ENCODE measurements around the gene P2RY2.
A peak's percentile ranks its signal among the peaks of the same experiment; 100 is the strongest.

P2RY2 gene

DNA sequence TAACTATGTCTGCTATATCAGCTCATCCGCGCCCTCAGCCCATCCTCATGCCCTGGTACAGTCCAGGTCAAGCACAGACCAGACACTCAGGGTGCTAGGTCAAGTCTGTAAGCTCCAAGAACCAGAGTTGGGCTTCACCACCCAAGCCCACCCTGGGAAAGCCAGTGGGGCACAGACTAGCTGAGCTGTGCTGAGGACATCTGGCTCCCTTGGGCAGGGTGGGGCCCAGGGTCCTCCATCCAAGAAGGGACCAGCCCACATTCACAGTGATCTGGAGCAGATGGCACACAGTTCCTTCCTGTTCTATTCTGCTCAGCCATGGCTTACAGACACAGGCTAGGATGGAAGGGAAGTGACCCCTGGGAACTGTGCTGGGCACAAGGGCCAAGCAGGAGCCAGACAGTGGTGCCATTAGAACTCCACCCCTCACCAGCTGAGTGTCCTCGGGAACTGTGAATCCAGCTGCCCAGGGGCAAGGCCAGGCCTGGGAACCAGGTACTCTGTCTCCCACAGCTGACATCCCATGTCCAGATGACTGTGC is 63.2 kb downstream of the P2RY2 start:
- H3K27ac ChIP-seq (replicated peaks; ENCODE audit: low read length), result no peak overlapping the region
- no peak overlapping the region for H2AK5ac ChIP-seq (ENCODE audit: low read depth, low read length)
- no CpG with 5 or more reads among the region's 3 CpGs for WGBS, 2 donors (ENCODE audit: extremely low coverage in 2 of 2, insufficient read length in 2 of 2, insufficient replicate concordance in 1 of 2)
- peaks cover 0 to 1% of the 10 kb centered on the region in 2 donors for H3K4me1 ChIP-seq (ENCODE audit: control insufficient read depth in 2 of 2, insufficient read depth in 1 of 2, low read depth in 1 of 2, low read length in 2 of 2)
- H4K8ac ChIP-seq (ENCODE audit: low read depth, low read length), result no peak overlapping the region
- no peak for DNase-seq (ENCODE audit: low spot score)
- no peak overlapping the region for H2BK120ac ChIP-seq (ENCODE audit: low read depth, low read length)
- no peak overlapping the region for H2BK12ac ChIP-seq (ENCODE audit: low read length)
- H3K18ac ChIP-seq (ENCODE audit: low read length), result peak overlapping the region; percentile 55
- H4K91ac ChIP-seq (ENCODE audit: low read depth, low read length, poor library complexity), result no peak overlapping the region
- no peak overlapping the region for H3K4me2 ChIP-seq (ENCODE audit: insufficient read depth, low read length, poor library complexity, severe bottlenecking)
- no peak overlapping the region for H3K4me3 ChIP-seq (ENCODE audit: low read length in 2 of 2)
- H3K4ac ChIP-seq (ENCODE audit: low read length), result no peak overlapping the region
- H3K9me3 ChIP-seq (replicated peaks in 1 of 2; ENCODE audit: control insufficient read depth in 2 of 2, insufficient read depth in 1 of 2, low read depth in 1 of 2, low read length in 2 of 2), result no peaks in the 10 kb centered on the region
- no peak overlapping the region for H2AFZ ChIP-seq (ENCODE audit: low read length)
- no peak overlapping the region for H3K23ac ChIP-seq (ENCODE audit: low read depth, low read length, poor library complexity)
- H2BK5ac ChIP-seq (ENCODE audit: low read length), result no peak overlapping the region
- no peaks in the 10 kb centered on the region for H3K36me3 ChIP-seq (replicated peaks in 1 of 2; ENCODE audit: control insufficient read depth in 2 of 2, insufficient read depth in 2 of 2, low read length in 2 of 2)
- peaks cover 0 to 14% (median 0%) of the 10 kb centered on the region in 3 experiments for H3K27me3 ChIP-seq (ENCODE audit: control insufficient read depth in 3 of 3, insufficient read depth in 3 of 3, low read depth in 1 of 3, low read length in 3 of 3)
- no peak overlapping the region for H3K9ac ChIP-seq (ENCODE audit: low read depth, low read length, poor library complexity)
- H3K14ac ChIP-seq (ENCODE audit: low read length), result no peak overlapping the region
- H3K79me1 ChIP-seq (ENCODE audit: low read depth, low read length), result no peaks in the 10 kb centered on the region
- H2BK15ac ChIP-seq (ENCODE audit: low read length), result peak overlapping the region; percentile 13

DNA sequence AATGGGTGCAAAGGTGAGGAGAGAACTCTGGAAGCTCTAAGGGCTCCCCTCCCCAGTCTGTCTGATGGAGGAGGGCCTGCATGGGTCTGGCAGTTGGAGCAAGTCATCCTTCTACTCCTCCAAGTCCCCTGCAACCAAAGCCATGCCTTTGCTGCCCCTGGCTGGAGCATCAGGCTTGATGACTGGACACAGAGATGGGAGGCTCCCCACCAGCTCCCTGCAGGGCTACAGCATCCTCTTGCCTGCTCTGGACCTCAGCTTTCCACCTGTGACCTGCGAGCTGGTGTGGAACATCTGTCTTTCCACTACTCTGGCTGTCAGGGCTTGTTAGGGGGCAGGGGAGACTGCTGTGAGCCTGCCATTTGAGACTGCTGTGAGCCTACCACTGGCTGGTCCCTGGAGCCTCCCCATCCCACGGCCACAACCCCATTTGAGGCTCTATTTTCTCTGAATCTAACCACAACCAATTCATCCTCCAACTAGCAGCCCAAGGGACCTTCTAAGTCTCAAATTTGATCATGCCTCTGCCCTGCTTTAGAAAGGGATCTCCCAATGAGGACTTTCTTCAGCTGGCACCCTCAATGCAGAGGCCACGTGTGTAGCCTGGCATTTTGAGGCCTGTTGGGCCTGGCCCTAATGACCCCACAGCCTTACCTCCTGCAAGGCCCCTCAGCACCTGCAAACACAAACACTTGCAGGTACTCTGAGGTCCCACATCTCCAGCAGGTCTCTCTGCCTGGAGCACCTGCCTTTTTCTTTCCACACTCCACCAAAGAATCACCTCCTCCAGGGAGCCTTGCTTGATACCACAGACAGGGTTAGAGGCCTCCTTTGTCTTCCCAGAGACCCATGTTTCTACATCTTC is 63.9 kb downstream of the P2RY2 start:
- no peak overlapping the region for H3K9ac ChIP-seq (ENCODE audit: low read depth, low read length, poor library complexity)
- H3K4me1 ChIP-seq (ENCODE audit: control insufficient read depth in 2 of 2, insufficient read depth in 1 of 2, low read depth in 1 of 2, low read length in 2 of 2), result peaks cover 0 to 5% of the 10 kb centered on the region in 2 donors
- H3K18ac ChIP-seq (ENCODE audit: low read length), result no peak overlapping the region
- no peak overlapping the region for H3K4me2 ChIP-seq (ENCODE audit: insufficient read depth, low read length, poor library complexity, severe bottlenecking)
- no peak for DNase-seq (ENCODE audit: low spot score)
- H4K91ac ChIP-seq (ENCODE audit: low read depth, low read length, poor library complexity), result no peak overlapping the region
- no peak overlapping the region for H3K4ac ChIP-seq (ENCODE audit: low read length)
- H3K36me3 ChIP-seq (replicated peaks in 1 of 2; ENCODE audit: control insufficient read depth in 2 of 2, insufficient read depth in 2 of 2, low read length in 2 of 2), result no peaks in the 10 kb centered on the region
- no peak overlapping the region for H2BK120ac ChIP-seq (ENCODE audit: low read depth, low read length)
- no peak overlapping the region for H3K27ac ChIP-seq (replicated peaks; ENCODE audit: low read length)
- no peak overlapping the region for H2BK5ac ChIP-seq (ENCODE audit: low read length)
- H4K8ac ChIP-seq (ENCODE audit: low read depth, low read length), result no peak overlapping the region
- no CpG with 5 or more reads among the region's 3 CpGs for WGBS, 2 donors (ENCODE audit: extremely low coverage in 2 of 2, insufficient read length in 2 of 2, insufficient replicate concordance in 1 of 2)
- no peak overlapping the region for H2BK12ac ChIP-seq (ENCODE audit: low read length)
- no peak overlapping the region for H2AFZ ChIP-seq (ENCODE audit: low read length)
- no peaks in the 10 kb centered on the region for H3K9me3 ChIP-seq (replicated peaks in 1 of 2; ENCODE audit: control insufficient read depth in 2 of 2, insufficient read depth in 1 of 2, low read depth in 1 of 2, low read length in 2 of 2)
- H3K23ac ChIP-seq (ENCODE audit: low read depth, low read length, poor library complexity), result no peak overlapping the region
- no peak overlapping the region for H3K4me3 ChIP-seq (ENCODE audit: low read length in 2 of 2)
- peaks cover 0 to 14% (median 0%) of the 10 kb centered on the region in 3 experiments for H3K27me3 ChIP-seq (ENCODE audit: control insufficient read depth in 3 of 3, insufficient read depth in 3 of 3, low read depth in 1 of 3, low read length in 3 of 3)
- no peak overlapping the region for H2AK5ac ChIP-seq (ENCODE audit: low read depth, low read length)
- H3K79me1 ChIP-seq (ENCODE audit: low read depth, low read length), result no peaks in the 10 kb centered on the region
- H2BK15ac ChIP-seq (ENCODE audit: low read length), result no peak overlapping the region
- no peak overlapping the region for H3K14ac ChIP-seq (ENCODE audit: low read length)

- H2AFZ ChIP-seq (ENCODE audit: low read length), result no peak overlapping the region
- no peaks in the 10 kb centered on the region for H3K36me3 ChIP-seq (replicated peaks in 1 of 2; ENCODE audit: control insufficient read depth in 2 of 2, insufficient read depth in 2 of 2, low read length in 2 of 2)
- H3K4me3 ChIP-seq (ENCODE audit: low read length in 2 of 2), result no peak overlapping the region
- no peak overlapping the region for H3K18ac ChIP-seq (ENCODE audit: low read length)
- H2BK12ac ChIP-seq (ENCODE audit: low read length), result no peak overlapping the region
- no peak overlapping the region for H4K8ac ChIP-seq (ENCODE audit: low read depth, low read length)
- H2BK5ac ChIP-seq (ENCODE audit: low read length), result no peak overlapping the region
- no CpG with 5 or more reads among the region's 10 CpGs for WGBS, 2 donors (ENCODE audit: extremely low coverage in 2 of 2, insufficient read length in 2 of 2, insufficient replicate concordance in 1 of 2)
- H3K4ac ChIP-seq (ENCODE audit: low read length), result no peak overlapping the region
- H3K27me3 ChIP-seq (ENCODE audit: control insufficient read depth in 3 of 3, insufficient read depth in 3 of 3, low read depth in 1 of 3, low read length in 3 of 3), result peaks cover 0 to 14% (median 0%) of the 10 kb centered on the region in 3 experiments
- no peak overlapping the region for H4K91ac ChIP-seq (ENCODE audit: low read depth, low read length, poor library complexity)
- H3K9me3 ChIP-seq (replicated peaks in 1 of 2; ENCODE audit: control insufficient read depth in 2 of 2, insufficient read depth in 1 of 2, low read depth in 1 of 2, low read length in 2 of 2), result no peaks in the 10 kb centered on the region
- H3K23ac ChIP-seq (ENCODE audit: low read depth, low read length, poor library complexity), result no peak overlapping the region
- H3K79me1 ChIP-seq (ENCODE audit: low read depth, low read length), result no peaks in the 10 kb centered on the region
- no peak overlapping the region for H3K14ac ChIP-seq (ENCODE audit: low read length)
- H2AK5ac ChIP-seq (ENCODE audit: low read depth, low read length), result no peak overlapping the region
- no peak overlapping the region for H3K9ac ChIP-seq (ENCODE audit: low read depth, low read length, poor library complexity)
- H3K27ac ChIP-seq (replicated peaks; ENCODE audit: low read length), result no peak overlapping the region
- H2BK15ac ChIP-seq (ENCODE audit: low read length), result peak overlapping the region; percentile 24
- H3K4me1 ChIP-seq (ENCODE audit: control insufficient read depth in 2 of 2, insufficient read depth in 1 of 2, low read depth in 1 of 2, low read length in 2 of 2), result peaks cover 0 to 5% of the 10 kb centered on the region in 2 donors
- no peak for DNase-seq (ENCODE audit: low spot score)
- H3K4me2 ChIP-seq (ENCODE audit: insufficient read depth, low read length, poor library complexity, severe bottlenecking), result no peak overlapping the region
- no peak overlapping the region for H2BK120ac ChIP-seq (ENCODE audit: low read depth, low read length)
These were observed 65.4 kb downstream of the P2RY2 start for GRCh38 chr11:73283276-73284000.

DNA sequence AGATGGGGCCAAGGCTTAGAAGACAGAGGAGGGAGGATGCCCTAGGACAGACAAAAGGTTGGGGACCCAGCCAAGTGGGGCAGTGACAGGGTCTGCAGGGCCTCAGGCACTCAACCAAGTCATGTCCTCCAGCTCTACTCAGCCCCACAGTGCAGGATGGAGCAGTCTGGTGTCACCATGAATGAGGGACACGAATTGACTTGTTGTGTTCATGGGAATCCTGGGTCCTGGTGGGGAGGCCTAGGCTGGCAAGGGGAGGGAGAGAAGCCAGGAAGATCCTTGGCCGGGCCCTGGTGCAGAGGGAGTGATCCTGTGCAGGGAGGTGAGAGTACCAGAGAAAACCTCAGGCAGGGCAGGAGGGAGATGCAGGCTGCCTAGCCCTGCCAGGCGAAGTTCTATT is 66.0 kb downstream of the P2RY2 start:
- no peaks in the 10 kb centered on the region for H3K36me3 ChIP-seq (replicated peaks in 1 of 2; ENCODE audit: control insufficient read depth in 2 of 2, insufficient read depth in 2 of 2, low read length in 2 of 2)
- DNase-seq (ENCODE audit: low spot score), result no peak
- no peaks in the 10 kb centered on the region for H3K79me1 ChIP-seq (ENCODE audit: low read depth, low read length)
- H3K9ac ChIP-seq (ENCODE audit: low read depth, low read length, poor library complexity), result no peak overlapping the region
- H2AK5ac ChIP-seq (ENCODE audit: low read depth, low read length), result no peak overlapping the region
- no peak overlapping the region for H2BK5ac ChIP-seq (ENCODE audit: low read length)
- H3K4me3 ChIP-seq (ENCODE audit: low read length in 2 of 2), result no peak overlapping the region
- no peak overlapping the region for H3K4me2 ChIP-seq (ENCODE audit: insufficient read depth, low read length, poor library complexity, severe bottlenecking)
- no peak overlapping the region for H2AFZ ChIP-seq (ENCODE audit: low read length)
- H2BK12ac ChIP-seq (ENCODE audit: low read length), result no peak overlapping the region
- no peak overlapping the region for H3K27ac ChIP-seq (replicated peaks; ENCODE audit: low read length)
- H4K8ac ChIP-seq (ENCODE audit: low read depth, low read length), result no peak overlapping the region
- H3K9me3 ChIP-seq (replicated peaks in 1 of 2; ENCODE audit: control insufficient read depth in 2 of 2, insufficient read depth in 1 of 2, low read depth in 1 of 2, low read length in 2 of 2), result no peaks in the 10 kb centered on the region
- H3K18ac ChIP-seq (ENCODE audit: low read length), result no peak overlapping the region
- H2BK120ac ChIP-seq (ENCODE audit: low read depth, low read length), result no peak overlapping the region
- no peak overlapping the region for H3K4ac ChIP-seq (ENCODE audit: low read length)
- peaks cover 5 to 6% of the 10 kb centered on the region in 2 donors for H3K4me1 ChIP-seq (ENCODE audit: control insufficient read depth in 2 of 2, insufficient read depth in 1 of 2, low read depth in 1 of 2, low read length in 2 of 2)
- H3K14ac ChIP-seq (ENCODE audit: low read length), result no peak overlapping the region
- H3K27me3 ChIP-seq (ENCODE audit: control insufficient read depth in 3 of 3, insufficient read depth in 3 of 3, low read depth in 1 of 3, low read length in 3 of 3), result peaks cover 0 to 14% (median 0%) of the 10 kb centered on the region in 3 experiments
- H4K91ac ChIP-seq (ENCODE audit: low read depth, low read length, poor library complexity), result no peak overlapping the region
- H2BK15ac ChIP-seq (ENCODE audit: low read length), result peak overlapping the region; percentile 6
- no CpG with 5 or more reads among the region's 3 CpGs for WGBS, 2 donors (ENCODE audit: extremely low coverage in 2 of 2, insufficient read length in 2 of 2, insufficient replicate concordance in 1 of 2)
- no peak overlapping the region for H3K23ac ChIP-seq (ENCODE audit: low read depth, low read length, poor library complexity)
